Measurements from ENCODE around the gene LRRC1.

The LRRC1 gene

DNA sequence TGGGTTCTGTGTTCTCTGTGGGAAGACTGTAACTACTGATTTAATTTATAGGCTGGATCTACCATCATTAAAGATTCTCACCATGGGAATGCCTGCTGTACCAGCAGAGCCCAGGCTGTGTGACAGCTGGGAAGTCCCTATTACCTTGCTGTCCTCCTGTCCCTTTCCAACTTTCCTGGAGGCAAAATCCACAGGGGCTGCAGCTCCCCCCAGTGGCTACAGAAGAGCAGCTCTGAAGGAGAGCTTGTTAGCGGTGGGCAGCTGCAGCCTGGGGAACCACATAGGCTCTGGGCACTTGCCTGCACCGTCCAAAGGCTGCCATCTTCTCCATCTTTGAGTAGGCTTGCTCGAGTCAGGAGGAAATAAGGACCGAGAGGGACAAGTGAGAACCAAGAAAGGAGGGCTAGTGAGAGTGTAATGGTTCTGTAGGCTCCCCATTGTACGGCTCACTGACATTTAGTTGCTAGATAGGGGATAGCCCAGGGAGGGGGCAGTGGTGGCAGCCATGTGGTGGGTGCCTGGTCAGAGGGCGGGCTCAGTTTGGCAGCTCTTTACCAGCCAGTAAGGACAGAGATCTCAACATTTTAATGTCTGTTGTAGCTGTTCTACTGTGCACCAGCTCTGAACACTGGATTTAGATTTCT, 161.4 kb downstream of the LRRC1 start:
- peak; percentile 19 for DNase-seq (ENCODE audit: extremely low read depth, low read depth)
- TF ChIP-seq, protein P1, sequence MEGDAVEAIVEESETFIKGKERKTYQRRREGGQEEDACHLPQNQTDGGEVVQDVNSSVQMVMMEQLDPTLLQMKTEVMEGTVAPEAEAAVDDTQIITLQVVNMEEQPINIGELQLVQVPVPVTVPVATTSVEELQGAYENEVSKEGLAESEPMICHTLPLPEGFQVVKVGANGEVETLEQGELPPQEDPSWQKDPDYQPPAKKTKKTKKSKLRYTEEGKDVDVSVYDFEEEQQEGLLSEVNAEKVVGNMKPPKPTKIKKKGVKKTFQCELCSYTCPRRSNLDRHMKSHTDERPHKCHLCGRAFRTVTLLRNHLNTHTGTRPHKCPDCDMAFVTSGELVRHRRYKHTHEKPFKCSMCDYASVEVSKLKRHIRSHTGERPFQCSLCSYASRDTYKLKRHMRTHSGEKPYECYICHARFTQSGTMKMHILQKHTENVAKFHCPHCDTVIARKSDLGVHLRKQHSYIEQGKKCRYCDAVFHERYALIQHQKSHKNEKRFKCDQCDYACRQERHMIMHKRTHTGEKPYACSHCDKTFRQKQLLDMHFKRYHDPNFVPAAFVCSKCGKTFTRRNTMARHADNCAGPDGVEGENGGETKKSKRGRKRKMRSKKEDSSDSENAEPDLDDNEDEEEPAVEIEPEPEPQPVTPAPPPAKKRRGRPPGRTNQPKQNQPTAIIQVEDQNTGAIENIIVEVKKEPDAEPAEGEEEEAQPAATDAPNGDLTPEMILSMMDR (IDR thresholded peaks at IDR 0.05; ENCODE audit: low read depth, low read length), result peak; percentile 88

DNA sequence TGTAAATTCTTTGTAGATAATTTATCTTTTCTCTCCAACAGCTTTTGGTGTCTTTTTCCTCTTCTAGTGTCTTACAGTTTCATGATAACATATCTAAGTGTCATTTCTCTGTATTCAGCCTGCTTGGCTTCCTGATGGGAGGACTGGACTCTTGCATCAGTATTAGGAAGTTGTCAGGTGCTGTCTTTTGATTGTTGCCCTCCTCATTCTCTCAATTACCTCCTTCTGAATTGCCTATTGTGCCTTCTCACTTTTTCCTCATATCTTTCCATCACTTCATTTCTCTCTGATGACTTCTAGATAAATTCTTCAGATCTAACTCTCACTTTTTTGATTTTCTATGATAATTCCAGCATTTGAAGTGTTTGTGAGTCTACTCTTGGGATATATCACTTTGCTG, 162.0 kb downstream of the LRRC1 start:
- no peak for DNase-seq (ENCODE audit: extremely low read depth, low read depth)
- TF ChIP-seq, protein P1 (IDR thresholded peaks at IDR 0.05; ENCODE audit: low read depth, low read length), result no peak

DNA sequence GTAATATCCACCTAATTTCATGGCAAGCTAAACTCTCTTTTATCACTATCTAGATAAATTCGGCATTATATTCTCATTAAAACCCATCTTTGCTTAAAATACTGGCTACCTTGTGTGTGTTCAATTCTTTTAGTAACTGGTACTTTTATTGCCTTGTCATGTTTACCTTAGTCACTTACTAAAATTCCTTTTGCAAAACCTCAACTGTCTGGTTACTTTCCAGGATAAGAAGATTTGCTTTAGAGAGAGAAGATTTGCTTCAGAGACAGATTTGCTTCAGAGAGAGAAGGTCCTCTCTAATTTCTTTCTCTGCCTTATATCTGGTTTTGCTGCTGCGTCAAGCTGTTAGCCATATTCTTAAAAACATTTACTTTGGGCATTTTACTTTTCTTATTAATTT, 164.9 kb downstream of the LRRC1 start:
- TF ChIP-seq, protein P1 (IDR thresholded peaks at IDR 0.05; ENCODE audit: low read depth, low read length), result no peak
- no peak for DNase-seq (ENCODE audit: extremely low read depth, low read depth)

DNA sequence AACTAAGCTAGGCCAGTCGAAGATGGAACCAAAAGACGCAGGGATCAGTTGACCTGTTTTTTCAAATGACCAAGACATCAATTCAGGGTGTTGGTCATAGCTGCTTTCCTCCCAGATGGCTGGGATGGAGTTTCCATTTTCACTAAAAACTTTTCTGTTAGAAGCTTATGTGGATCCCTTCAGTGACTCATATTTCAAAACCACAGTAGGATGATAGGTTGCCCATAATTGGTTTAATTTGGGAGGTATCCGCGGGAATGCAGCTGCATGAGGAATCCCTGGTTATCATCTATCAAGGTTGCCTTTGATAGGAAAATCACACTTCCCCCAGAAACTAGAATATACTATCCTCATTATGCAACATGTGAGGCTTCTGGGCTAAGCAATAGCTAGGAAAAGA, 165.5 kb downstream of the LRRC1 start:
- TF ChIP-seq, protein P1 (IDR thresholded peaks at IDR 0.05; ENCODE audit: low read depth, low read length), result no peak
- no peak for DNase-seq (ENCODE audit: extremely low read depth, low read depth)

DNA sequence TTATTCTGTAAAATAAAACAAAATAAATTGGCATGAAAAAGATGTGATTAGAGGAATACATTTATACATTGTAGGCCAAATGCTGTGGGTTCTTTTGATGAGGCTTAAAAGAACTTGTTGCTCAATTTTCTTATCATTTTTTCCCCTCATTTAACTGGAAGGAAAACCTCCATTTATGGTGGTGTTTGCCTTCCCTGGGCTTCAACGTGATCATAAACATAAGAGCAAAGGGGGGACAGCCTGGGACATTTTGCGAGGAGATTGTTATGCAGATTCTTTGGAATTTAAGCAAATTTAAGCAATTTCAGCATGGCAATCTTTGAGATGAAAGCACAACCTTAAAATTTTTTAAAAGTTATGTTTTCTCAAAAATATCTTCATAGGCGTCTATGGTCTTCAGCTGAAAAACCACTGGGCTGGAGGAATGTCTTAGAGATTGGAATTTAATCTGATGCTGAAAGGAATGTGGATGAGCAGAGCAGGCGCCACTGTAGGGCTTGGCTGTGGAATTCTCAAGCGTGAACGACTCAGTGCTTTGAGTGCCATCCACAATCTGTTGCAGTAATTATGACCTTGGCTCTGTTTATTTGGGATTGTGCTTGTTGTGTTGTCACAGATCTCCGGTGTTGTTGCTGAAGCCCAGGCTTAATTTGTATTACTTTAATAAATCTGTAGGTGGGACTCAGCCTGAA, 167.0 kb downstream of the LRRC1 start:
- TF ChIP-seq, protein P1 (IDR thresholded peaks at IDR 0.05; ENCODE audit: low read depth, low read length), result no peak
- DNase-seq (ENCODE audit: extremely low read depth, low read depth), result no peak

DNA sequence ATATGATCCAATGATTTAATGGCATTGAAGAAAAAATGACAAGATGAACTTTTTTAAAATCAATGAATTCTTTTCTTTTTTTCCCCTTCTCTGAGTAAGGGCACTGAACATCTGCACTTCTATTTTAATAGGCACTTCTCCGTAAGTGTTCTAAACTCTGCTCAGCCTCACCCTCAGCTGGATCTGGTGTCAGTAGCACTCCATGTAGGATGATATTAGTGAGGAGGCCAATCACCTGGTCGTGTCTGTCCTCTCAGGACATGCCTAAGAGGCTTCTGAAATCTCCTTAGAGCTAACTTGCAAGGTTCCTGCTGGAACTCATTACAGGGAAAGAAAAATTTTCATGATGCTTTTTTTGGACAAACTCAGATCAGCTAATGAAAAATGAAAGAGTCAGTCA, 167.8 kb downstream of the LRRC1 start:
- no peak for DNase-seq (ENCODE audit: extremely low read depth, low read depth)
- TF ChIP-seq, protein P1 (IDR thresholded peaks at IDR 0.05; ENCODE audit: low read depth, low read length), result no peak

DNA sequence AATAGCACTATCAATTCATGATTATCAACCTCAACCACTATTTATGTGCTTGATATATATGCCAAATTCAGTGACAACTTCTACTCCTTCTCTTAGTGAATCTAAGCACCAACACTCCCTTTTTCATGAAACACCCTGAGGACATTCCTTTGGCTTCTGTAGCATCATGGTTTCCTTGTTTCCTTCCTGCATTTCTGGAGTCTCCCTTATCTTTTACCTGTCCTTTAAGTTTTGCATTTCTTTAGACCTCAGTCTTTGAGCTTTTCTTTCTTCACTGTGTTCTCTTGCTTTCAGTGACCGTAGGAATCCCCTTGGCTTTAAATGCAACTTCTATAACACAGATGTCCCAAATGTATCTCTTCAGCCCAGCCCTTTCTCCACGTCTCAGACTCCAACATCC, 172.6 kb downstream of the LRRC1 start:
- TF ChIP-seq, protein P1 (IDR thresholded peaks at IDR 0.05; ENCODE audit: low read depth, low read length), result no peak
- no peak for DNase-seq (ENCODE audit: extremely low read depth, low read depth)

Measured in AG09319 (cell line).